Measurements from ENCODE around the gene SLC9A3. TPM values are rescaled to one million over a fixed set of nuclear protein-coding genes. Genes with fewer than 3 reads are reported as not detected.
"Not testable (repeated sequence)": the region's sequence is repeated elsewhere in the genome, so short reads cannot be mapped to it uniquely, and the experiment has no call there.

The SLC9A3 gene
- polyA plus RNA-seq, 4 donors: 2.6 to 49.7 (median 43.6) TPM

DNA sequence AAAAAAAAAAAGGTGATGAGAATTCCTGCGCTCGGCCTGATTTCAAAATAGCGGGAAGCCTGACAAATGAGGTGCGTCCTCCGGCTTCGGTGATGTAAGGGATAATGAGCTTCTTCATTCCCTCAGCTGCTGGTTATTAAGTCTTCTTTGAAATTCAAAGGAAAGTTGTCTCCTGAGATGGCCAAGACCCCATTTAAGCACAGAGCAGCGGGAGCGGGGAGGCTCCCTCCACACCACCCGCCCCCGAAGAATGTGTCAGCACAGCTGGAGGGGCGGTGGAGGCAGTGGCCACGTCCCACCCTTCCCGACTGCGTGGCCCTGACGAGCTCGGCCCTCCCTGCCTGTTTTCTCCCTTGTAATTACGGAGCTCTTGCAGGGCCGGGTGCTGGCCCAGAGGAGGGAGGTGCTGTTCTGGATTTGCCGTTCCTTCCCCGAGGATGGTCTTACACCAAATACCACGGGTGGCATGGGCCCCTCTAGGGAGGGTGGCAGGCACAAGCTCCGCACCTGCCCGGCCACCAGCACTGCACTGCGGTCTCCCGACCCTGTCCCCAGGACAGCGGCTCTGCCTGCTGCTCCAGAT, 31.0 kb downstream of the SLC9A3 start:
- no peak for DNase-seq (ENCODE audit: low read depth in 4 of 4, low spot score in 3 of 4)

GRCh38 chr5:492314-492893, 31.8 kb downstream of the SLC9A3 start:
- DNase-seq (ENCODE audit: low read depth in 4 of 4, low spot score in 3 of 4): no peak

GRCh38 chr5:491856-492155, 32.4 kb downstream of the SLC9A3 start:
- DNase-seq (ENCODE audit: low read depth in 4 of 4, low spot score in 3 of 4): no peak

DNA sequence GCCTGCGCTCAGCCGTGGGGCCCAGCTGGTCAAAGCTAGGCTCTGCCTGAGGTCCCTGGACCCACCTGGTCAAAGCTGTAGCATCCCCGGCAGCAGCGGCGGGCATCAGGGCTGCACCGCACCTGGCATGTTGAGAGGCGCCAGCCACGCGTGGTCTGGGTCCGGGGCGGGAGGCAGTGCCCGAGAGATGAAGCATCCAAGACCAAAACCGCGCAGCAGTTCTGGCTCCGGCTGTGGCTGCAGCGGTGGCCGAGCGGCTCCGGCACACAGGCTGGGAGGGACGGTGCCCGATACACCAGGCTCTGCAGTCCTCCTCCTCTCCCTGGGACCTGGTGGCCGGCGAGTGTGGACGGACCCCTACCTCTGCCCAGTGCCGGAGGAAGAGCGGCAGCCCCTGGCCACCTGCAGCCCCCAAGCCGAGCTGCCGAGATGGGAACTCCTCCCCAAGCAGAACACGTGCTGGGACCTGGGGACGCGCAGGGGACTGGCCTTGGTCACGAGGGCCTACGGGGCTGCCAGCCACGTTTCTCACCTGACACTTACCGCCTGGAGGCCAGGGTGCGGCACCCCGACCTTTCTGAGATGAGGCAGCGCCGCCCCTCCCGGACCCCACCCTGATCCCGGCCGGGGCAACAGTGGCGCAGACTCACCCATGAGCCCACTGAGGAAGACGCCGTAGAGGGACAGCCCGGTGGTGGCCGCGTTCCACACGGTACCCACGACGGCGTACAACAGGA, 33.0 kb downstream of the SLC9A3 start:
- no peak for DNase-seq (ENCODE audit: low read depth in 4 of 4, low spot score in 3 of 4)

- DNase-seq (ENCODE audit: low read depth in 4 of 4, low spot score in 3 of 4): no peak
Observed at GRCh38 chr5:490116-491106, 33.8 kb downstream of the SLC9A3 start.

DNA sequence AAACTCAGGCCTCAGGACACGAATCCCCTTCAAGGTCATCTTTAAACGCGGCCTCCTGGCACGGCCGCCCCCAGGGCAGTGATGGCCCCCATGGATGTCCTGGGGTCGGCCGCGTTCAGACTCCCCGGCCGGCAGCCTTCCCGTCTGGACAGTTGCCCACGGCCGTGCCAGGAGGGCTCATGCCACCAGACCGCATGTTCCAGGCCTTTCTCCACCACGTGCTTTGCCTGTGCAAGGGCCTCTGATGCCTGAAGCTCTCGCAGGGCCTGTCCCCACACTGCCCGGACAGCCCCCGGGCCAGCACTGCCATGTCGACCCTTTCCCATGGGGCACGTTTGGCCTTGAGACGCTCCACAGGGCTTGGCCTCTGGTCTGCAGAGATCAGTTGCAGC, 34.6 kb downstream of the SLC9A3 start:
- no peak for DNase-seq (ENCODE audit: low read depth in 4 of 4, low spot score in 3 of 4)

- no peak for DNase-seq (ENCODE audit: low read depth in 4 of 4, low spot score in 3 of 4)
Observed at GRCh38 chr5:488744-489688, 35.2 kb downstream of the SLC9A3 start.

DNA sequence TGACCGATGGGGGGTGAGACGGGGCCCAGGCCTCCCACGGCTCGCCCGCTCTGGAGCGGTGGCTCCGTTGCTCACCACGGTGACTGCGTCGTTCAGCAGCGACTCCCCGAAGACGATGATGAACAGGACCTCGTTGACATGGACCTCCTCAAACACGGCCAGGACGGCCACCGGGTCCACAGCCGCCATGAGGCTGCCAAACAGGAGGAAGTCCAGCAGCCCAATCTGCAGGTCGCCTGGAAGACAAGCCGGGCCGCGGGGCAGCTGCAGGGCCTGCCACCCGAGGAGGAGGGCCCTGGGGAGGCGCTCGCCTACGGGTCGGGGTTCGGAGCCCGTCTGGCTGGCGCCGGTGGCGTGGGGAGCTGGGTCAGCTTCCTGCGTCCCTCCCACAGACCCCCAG, 36.0 kb downstream of the SLC9A3 start:
- DNase-seq (ENCODE audit: low read depth in 4 of 4, low spot score in 3 of 4): no peak

DNA sequence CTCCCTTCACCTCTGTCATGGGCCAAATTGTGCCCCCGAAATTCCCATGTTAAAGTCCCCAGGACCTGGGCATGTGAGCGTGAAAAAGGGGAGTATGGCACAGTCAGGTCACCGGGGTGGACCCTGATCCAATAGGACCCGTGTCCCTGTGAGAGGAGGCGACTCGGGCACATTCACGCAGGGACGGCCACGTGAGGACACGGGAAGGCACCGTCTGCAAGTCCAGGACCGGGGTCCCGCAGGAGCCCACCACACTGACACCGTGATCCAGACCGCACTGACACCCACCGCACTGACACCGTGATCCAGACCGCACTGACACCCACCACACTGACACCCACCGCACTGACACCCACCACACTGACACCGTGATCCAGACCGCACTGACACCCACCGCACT, 37.7 kb downstream of the SLC9A3 start:
- DNase-seq (ENCODE audit: low read depth in 4 of 4, low spot score in 3 of 4): not testable (repeated sequence)

- no peak for DNase-seq (ENCODE audit: low read depth in 4 of 4, low spot score in 3 of 4)
Observed at GRCh38 chr5:485946-486491, 38.2 kb downstream of the SLC9A3 start.

DNA sequence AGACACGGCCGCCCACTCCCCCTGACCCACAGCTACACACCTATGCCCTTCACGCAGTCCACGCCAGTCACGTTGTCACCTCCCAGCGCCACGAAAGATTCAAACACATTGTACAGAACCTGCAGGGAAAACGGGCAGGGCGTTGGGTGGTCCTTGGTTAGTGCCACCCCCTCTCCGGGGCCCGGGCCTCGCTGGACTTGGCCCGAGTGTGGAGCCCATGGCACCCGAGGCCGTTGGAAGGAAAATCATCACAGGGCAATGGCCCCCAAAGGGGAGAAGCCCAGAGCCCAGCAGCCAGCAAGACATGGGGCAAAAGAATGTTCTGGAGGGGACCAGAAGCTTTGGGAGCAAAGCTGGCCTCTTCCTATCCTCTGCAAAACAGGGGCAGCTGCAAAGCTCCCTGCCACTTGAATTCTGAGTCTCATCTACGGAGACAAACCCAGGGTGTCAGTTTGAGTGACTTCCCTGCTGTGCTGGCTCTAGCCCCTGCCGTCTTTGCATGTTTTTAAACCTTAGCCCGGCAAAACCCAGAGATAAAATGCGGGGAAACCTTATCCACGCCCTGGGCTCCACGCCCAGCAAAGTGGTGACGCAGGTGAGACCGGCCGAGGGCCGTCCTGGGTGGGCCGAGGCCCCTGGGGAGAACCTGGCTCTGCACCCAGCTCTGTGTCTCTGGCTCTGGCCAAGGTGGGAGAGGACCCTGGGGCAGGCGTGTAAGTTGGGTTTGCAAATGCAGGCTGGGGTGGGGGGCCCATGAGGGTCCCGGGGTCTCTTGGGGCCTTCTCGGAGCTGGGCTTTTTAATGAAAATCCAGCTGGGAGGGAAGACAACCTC, 38.9 kb downstream of the SLC9A3 start:
- no peak for DNase-seq (ENCODE audit: low read depth in 4 of 4, low spot score in 3 of 4)

GRCh38 chr5:484556-484955, 39.7 kb downstream of the SLC9A3 start:
- no peak for DNase-seq (ENCODE audit: low read depth in 4 of 4, low spot score in 3 of 4)

GRCh38 chr5:483434-484140, 40.7 kb downstream of the SLC9A3 start:
- DNase-seq (ENCODE audit: low read depth in 4 of 4, low spot score in 3 of 4): no peak

DNA sequence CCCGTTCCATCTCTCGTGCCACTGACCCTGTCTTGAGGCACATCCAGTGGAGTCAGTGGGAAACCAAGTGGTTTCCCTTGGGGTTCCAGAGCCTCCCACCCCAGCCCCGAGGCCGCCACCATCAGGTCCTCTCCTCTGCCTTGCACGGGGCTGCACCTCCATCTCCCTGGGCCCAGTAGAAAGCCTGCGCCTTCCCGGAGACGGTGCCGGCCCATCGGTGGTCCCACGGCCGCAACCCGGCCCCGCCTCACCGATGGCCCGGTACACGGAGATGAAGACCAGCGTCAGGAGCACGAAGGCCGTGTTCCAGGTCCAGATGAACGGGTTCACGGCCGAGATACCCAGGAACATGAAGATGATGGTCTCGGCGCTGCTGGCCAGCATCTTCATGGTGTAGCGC, 41.2 kb downstream of the SLC9A3 start:
- DNase-seq (ENCODE audit: low read depth in 4 of 4, low spot score in 3 of 4): no peak

DNA sequence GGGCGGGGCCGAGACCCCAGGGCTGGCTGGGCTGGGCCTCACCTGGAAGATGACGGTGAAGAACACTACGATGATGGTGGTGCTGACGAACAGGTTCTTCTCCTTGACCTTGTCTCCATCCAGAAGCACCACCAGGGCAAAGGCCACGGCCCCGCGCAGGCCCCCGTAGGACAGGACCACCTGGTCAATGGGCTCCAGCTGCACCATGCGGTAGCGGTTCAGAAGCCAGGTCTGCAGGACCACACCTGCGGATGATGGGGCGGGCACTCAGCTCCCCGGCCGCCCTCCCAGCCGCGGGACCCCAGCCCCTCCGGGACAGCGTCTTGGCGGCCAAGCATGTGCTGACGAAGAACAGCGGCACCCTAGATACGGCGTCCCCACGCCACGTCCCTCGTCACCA, 41.7 kb downstream of the SLC9A3 start:
- no peak for DNase-seq (ENCODE audit: low read depth in 4 of 4, low spot score in 3 of 4)

DNA sequence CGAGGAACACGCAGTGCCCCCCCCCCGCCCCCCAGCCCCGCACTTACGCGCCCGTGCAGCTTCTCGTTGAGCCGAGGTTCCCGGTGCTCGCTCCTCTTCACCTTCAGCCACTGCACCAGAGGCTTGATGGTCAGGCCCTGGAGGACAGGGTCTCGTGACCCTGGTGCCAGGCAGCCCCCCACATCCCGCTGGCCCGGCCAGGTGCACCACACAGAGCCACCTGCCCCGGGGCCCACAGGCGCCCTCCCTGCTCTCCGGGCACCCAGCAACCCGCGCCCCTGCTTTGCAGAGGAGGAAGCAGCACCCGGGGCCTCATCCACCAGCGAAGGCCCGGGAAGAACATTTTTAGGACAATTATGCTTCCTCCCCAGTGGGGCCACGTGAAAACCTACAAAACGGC, 42.2 kb downstream of the SLC9A3 start:
- no peak for DNase-seq (ENCODE audit: low read depth in 4 of 4, low spot score in 3 of 4)

GRCh38 chr5:481347-481746, 42.9 kb downstream of the SLC9A3 start:
- no peak for DNase-seq (ENCODE audit: low read depth in 4 of 4, low spot score in 3 of 4)

DNA sequence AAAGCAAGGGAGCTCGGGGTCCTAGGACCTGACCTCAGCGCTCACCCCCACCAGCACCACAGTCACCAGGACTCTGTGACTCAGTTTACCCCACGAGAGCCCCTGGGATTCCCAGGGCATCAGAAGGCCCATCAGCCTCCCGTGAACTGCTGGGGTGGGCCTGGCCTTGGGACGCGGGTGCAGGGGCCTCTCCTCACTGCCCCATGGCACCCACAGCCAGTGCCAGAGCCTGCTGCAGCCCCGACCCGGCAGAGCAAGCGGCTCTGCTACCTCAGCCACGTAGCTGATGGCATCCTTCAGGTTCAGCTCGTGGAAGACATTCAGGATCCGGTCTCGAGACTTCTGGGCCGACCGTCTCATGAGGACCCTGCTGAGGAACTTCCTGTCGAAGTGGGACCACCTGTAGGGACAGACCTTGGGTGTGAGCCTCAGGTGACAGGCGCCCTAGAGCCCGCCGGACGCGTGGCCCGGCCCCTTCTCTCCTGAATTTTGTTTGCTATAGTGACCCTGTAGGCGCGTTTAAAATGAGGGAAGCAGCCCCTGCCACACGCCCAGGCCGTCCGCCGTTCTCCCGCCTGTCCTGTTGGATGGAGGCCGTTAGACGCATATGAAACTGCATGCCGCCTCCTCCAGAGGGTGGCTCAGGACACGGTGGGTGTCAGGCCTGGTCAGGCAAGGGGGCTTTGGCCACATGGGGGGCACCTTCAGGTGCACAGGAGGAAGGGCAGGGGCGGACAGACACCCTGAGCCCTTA, 44.5 kb downstream of the SLC9A3 start:
- DNase-seq (ENCODE audit: low read depth in 4 of 4, low spot score in 3 of 4): no peak

All from left renal pelvis (tissue), 4 donors.